Glutamatergic neuron (in vitro differentiated cells): ENCODE measurements around the gene GID8. TPM values are rescaled to one million over a fixed set of nuclear protein-coding genes. Genes with fewer than 3 reads are reported as not detected.
"Not testable (repeated sequence)": the region's sequence is repeated elsewhere in the genome, so short reads cannot be mapped to it uniquely, and the experiment has no call there.

Experiments
- DNase-seq: peaks from one replicate; pipeline ENCODE4 v3.0.0; 2022
- H3K27ac Mint-ChIP-seq: one replicate; pipeline ENCODE4 v1.8.0; 2020; ENCODE audit warnings: mild to moderate bottlenecking, mixed read lengths, inconsistent platforms; ENCODE audit not compliant: unreplicated experiment
- H3K27me3 Mint-ChIP-seq: one replicate; pipeline ENCODE4 v1.8.0; 2020; ENCODE audit warnings: mild to moderate bottlenecking, moderate library complexity, mixed read lengths, inconsistent platforms; ENCODE audit not compliant: unreplicated experiment
- H3K36me3 Mint-ChIP-seq: one replicate; pipeline ENCODE4 v1.8.0; 2020; ENCODE audit warnings: mild to moderate bottlenecking, mixed read lengths, inconsistent platforms; ENCODE audit not compliant: unreplicated experiment
- H3K4me1 Mint-ChIP-seq: one replicate; pipeline ENCODE4 v1.8.0; 2020; ENCODE audit warnings: mild to moderate bottlenecking, low read depth, mixed read lengths, inconsistent platforms; ENCODE audit not compliant: unreplicated experiment
- H3K4me3 Mint-ChIP-seq: one replicate; pipeline ENCODE4 v1.8.0; 2020; ENCODE audit warnings: mild to moderate bottlenecking, mixed read lengths, inconsistent platforms; ENCODE audit not compliant: unreplicated experiment
- H3K9me3 Mint-ChIP-seq: one replicate; pipeline ENCODE4 v1.8.0; 2020; ENCODE audit warnings: mild to moderate bottlenecking, moderate library complexity, mixed read lengths, inconsistent platforms; ENCODE audit not compliant: unreplicated experiment
- CTCF ChIP-seq: fragments of 200-600 bp; sonication (generic); IDR thresholded peaks from one replicate; pipeline ENCODE4 v1.5.0; 2021; ENCODE audit not compliant: partially characterized antibody, unreplicated experiment
- total RNA-seq: library from RNA; stranded (reverse); fragmentation: NEBNext Ultra II Directional; extraction: Animal tissue kit (Norgen Biotek cat#: 25700); gene quantifications from one replicate; pipeline ENCODE4 v1.2.1, GENCODE V29; 2021; ENCODE audit not compliant: unreplicated experiment

The GID8 gene
- total RNA-seq, 1 donor from 2014 or later = 57.8 TPM

DNA sequence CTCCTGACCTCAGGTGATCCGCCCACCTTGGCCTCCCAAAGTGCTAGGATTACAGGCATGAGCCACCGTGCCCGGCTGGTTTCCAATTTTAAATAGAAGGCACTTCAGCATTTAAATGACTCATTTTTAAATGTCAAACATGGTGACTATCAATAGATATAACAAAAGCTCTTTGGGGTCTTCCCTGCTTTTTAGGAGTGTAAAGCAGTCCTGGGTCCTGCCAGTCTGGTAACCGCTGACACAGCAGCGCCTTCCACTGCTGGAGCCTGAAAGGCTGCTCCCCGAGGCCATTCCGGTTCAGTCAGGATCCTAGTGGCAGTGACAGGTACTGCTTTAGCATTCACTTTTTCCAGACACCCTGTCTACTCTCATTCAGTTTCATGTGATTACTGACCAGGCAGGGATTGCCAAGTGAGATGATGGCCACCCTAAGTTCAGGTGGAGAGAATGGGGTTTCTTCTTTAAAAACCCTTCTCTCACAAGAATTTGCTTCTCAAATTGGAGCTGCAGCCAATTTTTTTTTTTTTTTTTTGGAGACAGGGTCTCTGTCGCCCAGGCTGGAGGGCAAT is 16.7 kb upstream of the GID8 start:
- Mint-ChIP-seq H3K27ac (peak overlapping the region; percentile 70), H3K4me3 (peak overlapping the region; percentile 70), H3K36me3 (no peaks in the 10 kb centered on the region), H3K9me3 (peaks cover 8% of the 10 kb centered on the region), H3K4me1 (peaks cover 66% of the 10 kb centered on the region), H3K27me3 (peaks cover 5% of the 10 kb centered on the region)
- TF ChIP-seq CTCF = peak; percentile 80
- DNase-seq = peak; percentile 75

DNA sequence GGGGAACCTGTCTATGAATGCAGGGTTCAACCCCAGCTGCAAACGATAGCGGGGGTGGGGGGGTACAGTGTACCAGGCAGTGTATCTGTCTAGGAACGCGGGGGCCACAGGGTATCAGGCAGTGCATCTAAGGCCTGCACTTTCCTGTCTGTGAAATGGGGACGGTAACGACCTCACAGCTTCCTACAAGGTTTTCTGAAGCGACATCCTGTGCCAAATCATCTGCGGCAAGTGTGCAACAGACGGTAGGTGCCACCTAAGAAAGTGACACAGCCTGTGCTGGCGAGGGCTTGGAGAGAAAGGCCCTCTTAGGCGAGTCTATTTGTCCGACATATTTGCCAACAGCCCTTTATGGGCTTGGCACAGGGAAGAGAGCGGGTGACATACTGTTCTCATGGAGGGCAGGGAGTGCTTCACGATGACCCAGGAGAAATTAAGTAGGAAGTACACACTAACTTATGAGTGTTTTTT is 15.5 kb upstream of the GID8 start:
- Mint-ChIP-seq H3K27me3 (peaks cover 5% of the 10 kb centered on the region), H3K27ac (peak overlapping the region; percentile 62), H3K4me1 (peaks cover 58% of the 10 kb centered on the region), H3K4me3 (peak overlapping the region; percentile 30), H3K36me3 (no peaks in the 10 kb centered on the region), H3K9me3 (peaks cover 11% of the 10 kb centered on the region)
- no peak for TF ChIP-seq CTCF
- DNase-seq = no peak

- DNase-seq = not testable (repeated sequence)
These were observed 14.8 kb upstream of the GID8 start for GRCh38 chr20:62923059-62923668.

GRCh38 chr20:62923669-62924441 is 14.1 kb upstream of the GID8 start:
- DNase-seq = no peak
- TF ChIP-seq CTCF = no peak
- peaks cover 13% of the 10 kb centered on the region for H3K9me3 Mint-ChIP-seq
- peak overlapping the region; percentile 89 for H3K4me3 Mint-ChIP-seq
- H3K36me3 Mint-ChIP-seq = no peaks in the 10 kb centered on the region
- H3K27ac Mint-ChIP-seq = peak overlapping the region; percentile 97
- H3K27me3 Mint-ChIP-seq = peaks cover 7% of the 10 kb centered on the region
- peaks cover 55% of the 10 kb centered on the region for H3K4me1 Mint-ChIP-seq

More at GRCh38 chr20:62923059-62923668, 14.8 kb upstream of the GID8 start:
- not testable (repeated sequence) for H3K4me3 Mint-ChIP-seq, H3K27ac Mint-ChIP-seq, H3K27me3 Mint-ChIP-seq, H3K36me3 Mint-ChIP-seq
- Mint-ChIP-seq H3K9me3 (peaks cover 11% of the 10 kb centered on the region), H3K4me1 (peaks cover 58% of the 10 kb centered on the region)

DNA sequence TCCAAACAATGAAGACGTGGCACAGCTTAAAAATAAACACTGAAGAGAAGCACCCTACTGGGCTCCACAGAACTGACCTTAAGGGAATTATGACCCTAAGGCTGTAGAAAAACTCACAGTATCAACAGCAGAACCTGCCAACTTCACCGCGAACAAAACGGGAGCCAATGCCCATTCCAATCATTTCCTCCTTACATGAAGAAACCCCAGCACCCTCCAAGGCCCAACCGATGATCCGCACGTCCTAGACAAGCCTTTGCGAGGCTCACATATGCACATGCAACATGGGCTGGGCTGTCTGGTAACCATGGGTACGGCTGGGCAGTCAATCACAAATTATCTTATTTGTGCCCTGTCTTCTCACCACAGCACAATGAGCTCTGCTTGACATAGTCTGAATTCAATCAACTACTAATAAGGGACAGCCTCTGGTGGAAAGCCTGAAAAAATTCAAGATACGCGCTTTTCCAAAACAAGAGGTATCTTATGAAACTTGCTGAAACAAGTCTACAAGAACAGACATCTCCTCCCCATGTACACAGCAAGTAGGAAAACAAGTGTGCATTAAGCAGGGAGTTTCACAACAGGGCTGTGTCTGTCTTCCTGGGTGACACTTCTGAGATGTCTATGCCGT is 13.4 kb upstream of the GID8 start:
- Mint-ChIP-seq H3K27ac (peak overlapping the region; percentile 97), H3K36me3 (no peaks in the 10 kb centered on the region), H3K4me3 (peak overlapping the region; percentile 89), H3K9me3 (peaks cover 13% of the 10 kb centered on the region), H3K27me3 (peaks cover 7% of the 10 kb centered on the region), H3K4me1 (peaks cover 49% of the 10 kb centered on the region)
- TF ChIP-seq CTCF = no peak
- no peak for DNase-seq
